HG03045 (cell line): ENCODE results near the gene KCNQ4.

Experiments
- ATAC-seq: cut with Tn5 transposase; IDR thresholded peaks from one replicate; pipeline ENCODE4 v1.9.1; 2021; ENCODE audit warnings: mild to moderate bottlenecking, moderate library complexity; ENCODE audit not compliant: unreplicated experiment

The KCNQ4 gene

DNA sequence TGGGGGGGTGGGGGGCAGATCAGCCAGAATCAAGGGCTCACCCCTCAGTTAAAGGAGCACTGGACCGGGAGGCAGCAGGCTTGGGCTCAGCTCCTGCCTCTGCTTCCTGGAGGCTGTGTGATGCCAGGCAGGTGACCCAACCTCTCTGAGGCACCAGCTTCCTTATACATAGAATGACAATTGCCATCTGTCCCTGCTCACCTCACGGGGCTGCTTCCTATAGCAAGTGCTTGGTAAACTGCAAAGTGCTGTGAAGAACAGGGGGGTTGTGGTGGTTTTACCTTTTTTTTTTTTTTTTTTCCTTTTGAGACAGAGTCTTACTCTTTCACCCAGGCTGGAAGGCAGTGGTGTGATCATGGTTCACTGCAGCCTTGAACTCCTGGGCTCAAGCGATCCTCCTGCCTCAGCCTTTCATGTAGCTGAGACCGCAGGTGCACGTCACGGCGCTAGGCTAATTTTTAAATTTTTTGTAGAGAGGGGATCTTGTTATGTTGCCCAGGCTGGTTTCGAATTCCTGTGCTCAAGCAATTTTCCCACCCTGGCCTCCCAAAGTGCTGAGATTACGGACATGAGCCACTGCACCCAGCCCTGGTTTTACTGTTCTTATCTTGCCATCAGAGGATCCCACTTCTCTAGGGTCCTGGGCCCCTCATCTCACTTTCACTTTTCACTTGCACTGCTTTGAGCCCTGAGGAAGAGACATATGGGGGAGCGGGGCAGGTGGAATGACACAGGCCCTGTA, 11.6 kb downstream of the KCNQ4 start:
- ATAC-seq = no peak

DNA sequence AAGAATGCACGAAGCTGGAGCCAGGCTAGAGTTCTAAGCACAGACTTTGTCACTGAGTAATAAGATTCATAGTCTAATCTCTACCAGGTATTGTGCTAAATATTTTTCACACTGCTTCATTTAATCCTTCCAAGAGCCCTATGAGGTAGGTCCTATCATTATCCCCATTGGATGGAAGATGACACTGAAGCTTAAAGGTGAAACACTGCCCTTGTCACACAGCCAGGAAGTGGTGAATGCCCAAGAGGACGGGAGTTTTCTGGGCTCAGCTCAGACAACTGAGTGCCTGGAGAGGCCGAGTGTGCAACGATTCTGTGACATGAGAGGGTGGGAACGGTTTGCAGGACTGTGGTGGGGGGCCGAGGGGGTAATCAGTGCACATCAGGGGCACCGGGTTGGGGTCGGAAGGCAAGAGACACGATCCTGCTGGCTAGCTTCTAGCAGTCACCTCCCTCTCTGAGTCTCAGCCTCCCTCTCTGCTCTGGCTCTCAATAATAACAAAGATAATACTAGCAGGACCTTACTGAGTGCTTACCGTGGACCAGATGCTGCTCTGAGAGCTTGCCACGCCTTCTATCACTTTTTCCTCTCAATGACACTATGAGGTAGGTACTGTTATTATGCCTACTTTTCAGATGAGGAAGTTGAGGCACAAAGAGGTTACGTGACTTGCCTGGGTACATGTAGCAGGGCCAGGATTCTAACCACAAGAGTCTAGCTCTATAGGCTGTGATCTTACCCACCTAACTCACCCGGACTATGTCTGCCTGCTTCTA, 12.4 kb downstream of the KCNQ4 start:
- ATAC-seq = no peak

GRCh38 chr1:40796939-40797667, 13.5 kb downstream of the KCNQ4 start:
- no peak for ATAC-seq

- ATAC-seq = no peak
Measured at GRCh38 chr1:40797668-40798010, 14.1 kb downstream of the KCNQ4 start.

DNA sequence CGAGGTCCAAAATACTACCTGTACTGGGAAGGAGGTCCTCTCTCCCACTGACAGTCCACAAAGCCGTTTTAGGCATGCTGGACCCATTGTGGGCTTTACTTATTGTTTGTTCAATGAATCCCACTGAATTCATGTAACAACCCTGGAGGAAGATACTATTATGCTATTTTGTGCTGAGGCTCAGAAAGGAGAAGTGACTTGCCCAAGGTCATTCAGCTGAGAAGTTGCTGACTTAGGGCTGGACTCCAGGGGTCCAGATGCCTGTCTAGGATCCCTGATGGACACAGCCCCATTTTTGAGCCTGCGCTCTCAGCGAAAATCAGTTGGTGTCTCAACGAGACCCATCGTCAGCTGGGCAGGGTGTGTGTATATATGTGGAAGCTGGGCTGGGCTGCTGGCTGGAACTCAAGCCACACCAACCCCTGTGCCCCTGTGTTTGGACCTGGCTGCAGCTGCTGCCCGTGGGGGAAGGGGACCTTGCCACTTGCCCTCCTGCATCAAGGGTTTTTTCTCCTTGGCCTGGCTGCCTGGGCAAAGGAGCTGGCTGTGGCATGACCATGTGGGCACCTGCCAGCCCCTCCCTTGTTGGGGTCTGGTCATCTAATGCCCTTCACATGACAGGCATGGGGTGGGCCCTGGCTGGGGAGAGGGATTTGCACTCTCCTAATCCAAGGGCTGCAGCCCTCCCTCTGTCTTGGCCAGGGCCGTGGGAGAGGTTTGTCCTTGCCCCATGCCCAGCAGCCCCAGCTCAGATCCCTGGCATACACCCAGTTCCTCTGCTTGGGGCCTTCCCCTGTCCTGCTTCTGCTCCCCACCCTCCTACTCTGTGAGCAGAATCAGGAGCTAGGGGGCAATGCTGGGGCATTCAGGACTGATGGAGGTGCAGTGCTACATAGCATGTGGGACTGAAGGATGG, 15.0 kb downstream of the KCNQ4 start:
- ATAC-seq = no peak

DNA sequence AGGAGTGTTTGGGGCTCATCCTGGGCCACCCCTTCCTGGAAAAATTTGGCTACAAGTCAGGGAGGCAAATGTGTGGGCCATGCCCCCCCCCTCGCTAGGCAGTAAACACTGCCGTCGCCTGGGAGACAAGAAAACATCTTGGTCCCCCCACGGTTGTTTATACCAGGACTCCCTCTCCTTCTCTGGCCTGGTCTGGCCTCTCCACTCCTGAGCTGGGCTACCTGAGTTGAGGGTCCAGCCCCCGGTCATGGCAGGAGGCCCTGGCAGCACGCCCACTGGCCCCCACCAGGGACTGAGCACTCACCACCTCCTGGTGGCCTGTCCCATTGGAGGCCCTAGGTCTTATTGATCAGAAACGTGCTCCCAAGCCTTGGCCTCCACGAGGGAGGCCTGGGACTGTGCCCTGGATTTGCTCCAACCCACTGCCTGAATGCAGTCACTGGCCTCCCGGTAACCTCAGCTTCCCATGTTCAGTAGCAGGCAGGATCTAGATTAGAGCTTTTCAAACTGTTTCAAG, 15.8 kb downstream of the KCNQ4 start:
- no peak for ATAC-seq

DNA sequence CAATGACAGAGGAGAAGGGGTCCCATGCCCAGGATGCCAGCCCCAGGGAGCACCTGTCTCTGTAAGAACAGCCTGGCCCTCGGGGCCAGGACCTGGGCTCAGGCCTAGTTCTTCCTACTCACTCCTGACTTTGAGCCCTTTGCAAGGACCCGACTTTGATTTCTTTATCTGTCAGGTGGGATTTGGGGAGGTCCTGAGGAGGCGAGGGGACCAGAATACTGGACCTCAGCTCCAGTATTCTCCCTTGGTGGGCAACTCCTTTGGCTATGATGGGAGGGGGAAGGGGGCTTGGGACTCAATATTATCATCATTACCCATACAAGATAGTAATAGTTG, 18.1 kb downstream of the KCNQ4 start:
- ATAC-seq = no peak

DNA sequence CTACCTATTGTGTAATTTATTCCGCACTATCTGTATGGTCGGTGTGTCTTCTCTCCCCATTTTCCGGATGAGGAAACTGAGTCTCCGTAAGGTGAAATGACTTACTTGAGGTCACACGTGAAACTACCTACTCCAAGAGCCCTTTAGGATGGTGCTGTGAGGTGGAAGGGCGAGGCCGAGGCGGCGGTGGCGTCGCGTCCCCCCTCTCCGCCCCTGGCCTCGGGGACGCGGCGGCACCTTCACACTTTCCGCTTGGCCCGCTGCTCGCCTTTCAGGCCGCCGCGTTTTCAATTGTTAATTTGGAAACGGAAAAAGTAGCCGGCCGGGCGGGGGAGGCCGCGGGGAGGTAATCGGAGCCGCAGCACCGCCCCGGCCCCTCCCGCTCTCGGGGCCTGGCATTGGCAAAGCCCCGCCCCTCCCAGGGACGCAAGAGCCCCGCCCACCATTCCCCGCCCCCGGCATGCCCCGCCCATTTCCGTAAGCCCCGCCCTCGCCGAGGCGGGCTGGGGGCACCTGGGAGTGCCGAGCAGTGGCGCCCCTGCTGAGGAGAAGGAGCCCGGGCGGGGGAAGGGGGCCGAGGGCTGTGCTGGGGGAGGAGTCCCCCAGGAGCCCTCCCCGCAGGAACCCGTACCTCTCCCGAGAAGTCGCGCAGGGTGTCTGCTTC, 18.6 kb downstream of the KCNQ4 start:
- no peak for ATAC-seq

DNA sequence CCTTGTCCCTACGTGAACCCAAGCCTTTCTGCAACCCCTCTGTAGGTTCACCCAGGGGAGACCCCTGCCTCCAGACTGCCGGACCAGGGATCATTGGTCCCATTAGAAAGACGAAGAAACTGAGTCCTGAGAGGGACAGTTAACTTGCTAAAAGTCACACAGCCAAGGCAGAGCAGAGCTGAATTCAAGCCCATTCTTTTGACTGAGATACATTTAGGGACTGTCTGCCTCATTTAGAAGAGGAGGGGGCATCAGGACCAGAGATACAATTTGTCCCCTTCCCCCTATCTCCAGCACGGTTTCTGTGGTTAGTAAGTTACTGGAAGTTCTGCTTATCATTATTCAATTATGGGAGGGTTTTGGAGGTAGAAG, 19.1 kb downstream of the KCNQ4 start:
- ATAC-seq = no peak

GRCh38 chr1:40803447-40803846, 19.9 kb downstream of the KCNQ4 start:
- no peak for ATAC-seq

GRCh38 chr1:40803902-40804301, 20.3 kb downstream of the KCNQ4 start:
- no peak for ATAC-seq

- ATAC-seq = no peak
Measured at GRCh38 chr1:40806240-40806639, 22.7 kb downstream of the KCNQ4 start.

GRCh38 chr1:40806731-40807695, 23.4 kb downstream of the KCNQ4 start:
- ATAC-seq = no peak

- ATAC-seq = no peak
Measured at GRCh38 chr1:40808002-40808401, 24.4 kb downstream of the KCNQ4 start.

DNA sequence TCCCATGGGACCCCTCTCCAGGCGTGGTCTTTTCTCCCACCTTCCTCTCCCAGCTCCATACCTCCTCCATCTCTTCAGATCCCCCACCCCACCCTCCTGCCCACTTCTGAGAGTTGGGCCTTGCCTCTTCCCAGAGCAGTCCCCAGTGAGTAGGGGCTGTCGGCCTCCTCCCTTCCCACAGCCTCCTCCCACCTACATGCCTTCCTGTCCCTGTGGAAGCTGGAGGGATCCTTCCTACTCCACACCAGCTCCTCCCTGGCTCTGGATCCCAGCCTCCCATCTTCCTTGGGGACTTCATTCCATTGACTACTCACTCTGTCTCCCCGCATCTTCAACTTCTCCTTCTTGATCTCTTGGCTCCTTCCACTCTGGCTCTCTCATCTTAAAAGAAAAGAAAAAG, 24.9 kb downstream of the KCNQ4 start:
- ATAC-seq = no peak

DNA sequence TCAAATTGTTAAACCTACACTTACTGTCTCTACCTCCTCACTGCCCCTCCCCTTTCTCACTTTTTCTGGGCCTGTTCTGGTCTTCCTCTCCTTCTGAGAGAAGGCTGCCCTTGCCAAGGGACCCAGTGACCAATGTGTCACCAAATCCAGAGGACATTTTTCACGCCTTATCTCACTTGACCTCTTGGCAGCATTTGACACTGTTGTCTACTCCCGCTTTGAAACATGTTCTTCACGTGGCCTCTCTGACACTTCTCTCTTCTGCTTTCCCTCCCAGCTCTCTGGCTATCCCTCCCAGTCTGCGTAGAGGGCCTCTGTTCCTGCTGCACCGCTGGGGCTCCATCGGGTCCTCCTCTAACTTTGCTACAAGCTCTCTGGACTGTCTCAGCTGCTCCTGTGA, 25.3 kb downstream of the KCNQ4 start:
- ATAC-seq = no peak

GRCh38 chr1:40810927-40811326, 27.3 kb downstream of the KCNQ4 start:
- no peak for ATAC-seq

GRCh38 chr1:40815420-40815819, 31.8 kb downstream of the KCNQ4 start:
- ATAC-seq = no peak

DNA sequence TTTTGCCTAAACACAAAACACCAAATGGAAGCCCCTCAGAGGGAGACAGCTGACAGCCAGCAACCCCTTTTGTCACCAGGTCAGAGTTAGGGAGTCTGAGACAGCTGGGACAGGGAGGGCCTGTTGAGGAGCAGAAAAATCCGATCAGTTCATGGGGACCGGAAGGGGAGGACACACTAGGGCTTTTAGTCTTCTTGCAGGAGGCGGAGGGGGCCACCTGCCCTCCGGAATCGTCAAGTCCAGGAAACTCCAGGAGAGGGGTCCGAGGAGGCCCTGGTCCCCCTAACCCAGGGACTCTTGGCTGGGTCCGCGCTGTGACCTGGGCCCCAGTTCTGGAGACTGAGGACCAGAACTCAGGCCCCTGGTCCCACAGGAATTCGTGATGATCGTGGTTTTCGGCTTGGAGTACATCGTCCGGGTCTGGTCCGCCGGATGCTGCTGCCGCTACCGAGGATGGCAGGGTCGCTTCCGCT, 34.2 kb downstream of the KCNQ4 start:
- ATAC-seq = no peak
